Measurements from ENCODE around the gene PAX3.

Gene PAX3

DNA sequence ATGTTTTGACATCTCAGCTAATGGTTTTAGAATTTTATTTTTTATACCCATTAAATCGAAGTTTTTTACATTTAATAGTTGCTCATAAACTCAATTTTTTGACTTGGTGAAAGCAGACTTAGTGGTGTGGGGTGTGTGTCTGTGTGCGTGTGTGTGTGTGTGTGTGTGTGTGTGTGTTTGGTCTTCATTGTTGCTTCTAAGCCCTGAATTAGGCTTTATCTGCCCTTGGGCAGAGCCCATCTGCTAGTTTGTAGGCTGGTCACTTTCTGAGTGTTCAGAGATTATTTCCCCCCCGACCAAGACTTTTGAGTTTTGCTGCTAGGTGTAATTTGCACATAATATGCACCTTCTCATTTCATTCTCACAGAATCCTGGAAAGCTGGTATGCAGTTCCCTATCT, 14.3 kb downstream of the PAX3 start:
- H3K9me2 ChIP-seq (replicated peaks; ENCODE audit: insufficient read depth, low read length), result no peaks in the 10 kb centered on the region
- H3K9me3 ChIP-seq (replicated peaks; ENCODE audit: insufficient read depth, low read length), result no peaks in the 10 kb centered on the region
- no peak overlapping the region for H3K9ac ChIP-seq (ENCODE audit: low read length)
- H3K27ac ChIP-seq (ENCODE audit: low read length), result no peak overlapping the region
- H3K4me3 ChIP-seq (ENCODE audit: low read length), result no peak overlapping the region
- no peaks in the 10 kb centered on the region for H3K27me3 ChIP-seq (replicated peaks; ENCODE audit: insufficient read depth, low read length)
- no peaks in the 10 kb centered on the region for H3K36me3 ChIP-seq (replicated peaks; ENCODE audit: insufficient read depth, low read length)
- TF ChIP-seq EZH2 (optimal IDR thresholded peaks at IDR 0.05; ENCODE audit: low read depth, low read length), result no peak
- no peak for TF ChIP-seq EZH2phosphoT487 (IDR thresholded peaks at IDR 0.05; ENCODE audit: low read length)
- TF ChIP-seq CTCF (IDR thresholded peaks at IDR 0.05; ENCODE audit: low read length), result no peak
- H3K79me2 ChIP-seq (ENCODE audit: low read length), result no peaks in the 10 kb centered on the region
- H3K4me1 ChIP-seq (ENCODE audit: low read length), result no peaks in the 10 kb centered on the region
- H4K20me1 ChIP-seq (ENCODE audit: insufficient read depth, low read length), result no peaks in the 10 kb centered on the region
- H3F3A ChIP-seq (ENCODE audit: insufficient read depth, low read length), result no peaks in the 10 kb centered on the region
- H3K4me2 ChIP-seq (ENCODE audit: low read depth, low read length), result no peak overlapping the region
- DNase-seq, result no peak
- no peak overlapping the region for H2AFZ ChIP-seq (ENCODE audit: low read length)

DNA sequence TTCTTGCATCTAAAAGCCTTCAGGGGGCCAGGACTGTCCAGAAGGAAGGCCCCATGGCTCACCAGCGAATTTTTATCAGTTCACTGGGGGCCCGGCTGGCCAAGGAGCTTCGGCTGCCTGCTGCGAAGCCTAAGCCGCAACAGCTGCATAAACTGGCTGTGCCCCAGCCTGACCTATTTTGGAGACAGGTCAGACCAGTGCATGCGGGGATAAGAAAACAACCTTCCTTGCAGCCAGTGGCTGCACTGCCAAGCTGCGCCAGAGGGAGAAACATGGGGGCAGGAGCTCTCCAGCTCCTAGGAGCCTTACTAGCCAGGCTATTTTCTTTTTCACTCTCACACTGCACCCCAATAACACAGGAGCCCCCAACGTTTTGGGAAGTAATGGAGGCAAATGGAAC, 15.2 kb downstream of the PAX3 start:
- Histone ChIP-seq H3K4me3 (ENCODE audit: low read length) (no peak overlapping the region), H3K27me3 (replicated peaks; ENCODE audit: insufficient read depth, low read length) (no peaks in the 10 kb centered on the region), H3K79me2 (ENCODE audit: low read length) (no peaks in the 10 kb centered on the region), H3F3A (ENCODE audit: insufficient read depth, low read length) (no peaks in the 10 kb centered on the region), H3K27ac (ENCODE audit: low read length) (no peak overlapping the region), H3K4me2 (ENCODE audit: low read depth, low read length) (no peak overlapping the region), H3K9me2 (replicated peaks; ENCODE audit: insufficient read depth, low read length) (no peaks in the 10 kb centered on the region), H3K36me3 (replicated peaks; ENCODE audit: insufficient read depth, low read length) (no peaks in the 10 kb centered on the region), H4K20me1 (ENCODE audit: insufficient read depth, low read length) (no peaks in the 10 kb centered on the region), H3K9ac (ENCODE audit: low read length) (no peak overlapping the region), H3K9me3 (replicated peaks; ENCODE audit: insufficient read depth, low read length) (no peaks in the 10 kb centered on the region), H2AFZ (ENCODE audit: low read length) (no peak overlapping the region), H3K4me1 (ENCODE audit: low read length) (no peaks in the 10 kb centered on the region)
- no peak for DNase-seq
- no peak for TF ChIP-seq EZH2 (optimal IDR thresholded peaks at IDR 0.05; ENCODE audit: low read depth, low read length)
- no peak for TF ChIP-seq CTCF (IDR thresholded peaks at IDR 0.05; ENCODE audit: low read length)
- TF ChIP-seq EZH2phosphoT487 (IDR thresholded peaks at IDR 0.05; ENCODE audit: low read length), result no peak

DNA sequence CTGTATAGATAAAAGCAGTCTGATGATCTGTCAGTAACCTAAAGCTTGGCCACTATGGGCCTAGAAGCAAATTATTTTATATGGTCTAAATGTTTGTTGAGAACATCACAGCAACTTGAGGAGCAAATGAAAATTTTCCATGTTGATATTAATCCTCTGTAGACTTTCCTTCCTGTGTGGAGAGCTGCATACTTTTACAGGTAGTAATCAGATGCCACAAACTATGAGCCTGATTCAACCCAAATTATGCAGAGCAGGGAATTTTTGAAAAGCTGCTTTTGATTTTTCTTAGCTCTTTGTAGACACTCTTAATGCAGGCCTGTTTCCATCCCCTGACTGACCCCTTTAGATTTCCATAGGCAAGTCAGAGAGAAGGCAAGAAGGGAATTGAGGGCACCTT, 17.3 kb downstream of the PAX3 start:
- no peak overlapping the region for H3K4me3 ChIP-seq (ENCODE audit: low read length)
- no peak for DNase-seq
- H3K4me2 ChIP-seq (ENCODE audit: low read depth, low read length), result no peak overlapping the region
- H3K27me3 ChIP-seq (replicated peaks; ENCODE audit: insufficient read depth, low read length), result no peaks in the 10 kb centered on the region
- no peaks in the 10 kb centered on the region for H3K9me2 ChIP-seq (replicated peaks; ENCODE audit: insufficient read depth, low read length)
- H3K9me3 ChIP-seq (replicated peaks; ENCODE audit: insufficient read depth, low read length), result no peaks in the 10 kb centered on the region
- H2AFZ ChIP-seq (ENCODE audit: low read length), result no peak overlapping the region
- no peak overlapping the region for H3K27ac ChIP-seq (ENCODE audit: low read length)
- no peaks in the 10 kb centered on the region for H3K4me1 ChIP-seq (ENCODE audit: low read length)
- no peaks in the 10 kb centered on the region for H3K79me2 ChIP-seq (ENCODE audit: low read length)
- TF ChIP-seq EZH2 (optimal IDR thresholded peaks at IDR 0.05; ENCODE audit: low read depth, low read length) (no peak), CTCF (IDR thresholded peaks at IDR 0.05; ENCODE audit: low read length) (no peak), EZH2phosphoT487 (IDR thresholded peaks at IDR 0.05; ENCODE audit: low read length) (no peak)
- no peaks in the 10 kb centered on the region for H4K20me1 ChIP-seq (ENCODE audit: insufficient read depth, low read length)
- H3F3A ChIP-seq (ENCODE audit: insufficient read depth, low read length), result no peaks in the 10 kb centered on the region
- H3K36me3 ChIP-seq (replicated peaks; ENCODE audit: insufficient read depth, low read length), result no peaks in the 10 kb centered on the region
- no peak overlapping the region for H3K9ac ChIP-seq (ENCODE audit: low read length)

Data from MM.1S (cell line).